Prostate gland (tissue), 2 donors: ENCODE measurements around the gene POLR3G.

Source experiments
- CTCF ChIP-seq, 4 experiments: fragments of 200-600 bp in 2 of 4; fragments of 450-650 bp in 2 of 4; sonication (generic) in 2 of 4; IDR thresholded peaks; 1 replicate in 3 of 4; 2 replicates in 1 of 4; pipeline ENCODE4 v1.5.1; 2016 to 2019; ENCODE audit warnings: antibody characterized with exemption in 4 of 4, mild to moderate bottlenecking in 2 of 4, moderate library complexity in 2 of 4
- POLR2A ChIP-seq: fragments of 450-650 bp; IDR thresholded peaks from one replicate; pipeline ENCODE4 v1.6.1; 2016; ENCODE audit warnings: antibody characterized with exemption, mild to moderate bottlenecking
- POLR2AphosphoS5 ChIP-seq: sonication (generic); formaldehyde crosslinking; IDR thresholded peaks from one replicate; pipeline ENCODE4 v1.6.1; 2017; ENCODE audit warnings: antibody characterized with exemption

- TF ChIP-seq CTCF (IDR thresholded peaks at IDR 0.05) (no peak), POLR2A (no peak), POLR2AphosphoS5 (no peak)
Measured at GRCh38 chr5:90494043-90494442, 19.4 kb downstream of the POLR3G start.
